K562 (cell line): Measurements from ENCODE around the gene CDK4. TPM values are rescaled to one million over a fixed set of nuclear protein-coding genes. Genes with fewer than 3 reads are reported as not detected.

Source experiments
- BCL6 ChIP-seq: fragments of 250-450 bp; sonication (Bioruptor Pico); IDR thresholded peaks from 2 replicates; pipeline ENCODE4 v1.4.0; 2020
- CBFA2T3 ChIP-seq: fragments of 450-650 bp; IDR thresholded peaks from 2 replicates; pipeline ENCODE4 v1.6.1; 2017
- DIDO1 ChIP-seq: fragments of 450-650 bp; IDR thresholded peaks from 2 replicates; pipeline ENCODE4 v1.6.1; 2016; ENCODE audit warnings: low read depth, missing biosample characterization, missing genetic modification characterization
- FOSL1 ChIP-seq: fragments of 200-800 bp; sonication (Bioruptor generic); conservative IDR thresholded peaks from 2 replicates; pipeline ENCODE4 v1.6.1; 2016; ENCODE audit warnings: missing genetic modification characterization, missing compliant biosample characterization
- FOXA3 ChIP-seq, 2 experiments: fragments of 450-650 bp in 1 of 2; sonication (generic) in 1 of 2; formaldehyde crosslinking; IDR thresholded peaks in 1 of 2; conservative IDR thresholded peaks in 1 of 2; 2 replicates each; pipeline versions ENCODE4 v1.4.0 to v1.8.0; 2020 to 2022; ENCODE audit warnings: mild to moderate bottlenecking in 2 of 2, missing genetic modification reagents in 1 of 2
- FOXO4 ChIP-seq: fragments of 450-650 bp; formaldehyde crosslinking; IDR thresholded peaks from 2 replicates; pipeline ENCODE4 v1.4.0; 2020; ENCODE audit warnings: mild to moderate bottlenecking, moderate library complexity
- ILK ChIP-seq: fragments of 450-650 bp; IDR thresholded peaks from 2 replicates; pipeline ENCODE4 v1.6.1; 2016; ENCODE audit warnings: missing genetic modification characterization, low read depth, mild to moderate bottlenecking, missing compliant biosample characterization, moderate library complexity, borderline replicate concordance
- KDM2B ChIP-seq: fragments of 250-450 bp; sonication (Bioruptor Pico); IDR thresholded peaks from 2 replicates; pipeline ENCODE4 v1.8.0; 2021; ENCODE audit warnings: mild to moderate bottlenecking, moderate library complexity
- KLF10 ChIP-seq: fragments of 250-450 bp; sonication (Bioruptor Pico); IDR thresholded peaks from 2 replicates; pipeline ENCODE4 v1.6.1; 2021; ENCODE audit warnings: matching md5 sums
- MCM3 ChIP-seq: fragments of 450-650 bp; IDR thresholded peaks from 2 replicates; pipeline ENCODE4 v1.6.1; 2016
- MED1 ChIP-seq: sonication (generic); formaldehyde crosslinking; IDR thresholded peaks from 2 replicates; pipeline ENCODE4 v1.8.1; 2023; ENCODE audit warnings: missing genetic modification reagents, borderline replicate concordance
- NUFIP1 ChIP-seq: fragments of 450-650 bp; IDR thresholded peaks from 2 replicates; pipeline ENCODE4 v1.6.1; 2018; ENCODE audit not compliant: partially characterized antibody
- PHF8 ChIP-seq: fragments of 200-600 bp; sonication (generic); IDR thresholded peaks from 2 replicates; pipeline ENCODE4 v1.6.1; 2012; ENCODE audit warnings: mixed run types, mild to moderate bottlenecking, inconsistent platforms, low read length, moderate library complexity, borderline replicate concordance
- PKNOX1 ChIP-seq: fragments of 450-650 bp; IDR thresholded peaks from 2 replicates; pipeline ENCODE4 v1.6.1; 2016
- PML ChIP-seq: IDR thresholded peaks from 2 replicates; pipeline ENCODE4 v1.6.1; 2012; ENCODE audit warnings: low read length, inconsistent platforms
- POLR2A ChIP-seq: fragments of 450-650 bp; conservative IDR thresholded peaks from 2 replicates; pipeline ENCODE4 v1.6.1; 2016
- POLR3A ChIP-seq: IDR thresholded peaks from 2 replicates; pipeline ENCODE4 v1.6.1; 2011; ENCODE audit warnings: borderline replicate concordance, mild to moderate bottlenecking, moderate library complexity; ENCODE audit not compliant: insufficient read length, insufficient read depth; ENCODE audit errors: extremely low read depth
- SPI1 ChIP-seq: IDR thresholded peaks from 2 replicates; pipeline ENCODE4 v1.6.1; 2011; ENCODE audit warnings: low read depth, low read length, control low read depth, borderline replicate concordance
- TAF9B ChIP-seq: fragments of 450-650 bp; IDR thresholded peaks from 2 replicates; pipeline ENCODE4 v1.6.1; 2018; ENCODE audit warnings: mild to moderate bottlenecking; ENCODE audit not compliant: partially characterized antibody
- TRIM25 ChIP-seq: fragments of 450-650 bp; IDR thresholded peaks from 2 replicates; pipeline ENCODE4 v1.7.0; 2016; ENCODE audit warnings: borderline replicate concordance
- ZBTB7A ChIP-seq: IDR thresholded peaks from 2 replicates; pipeline ENCODE4 v1.6.1; 2011; ENCODE audit warnings: low read depth, mild to moderate bottlenecking, low read length, moderate library complexity, borderline replicate concordance; ENCODE audit not compliant: control insufficient read depth
- ZKSCAN8 ChIP-seq: fragments of 200-800 bp; sonication (Bioruptor generic); IDR thresholded peaks from 2 replicates; pipeline ENCODE4 v1.6.1; 2016; ENCODE audit warnings: missing genetic modification characterization, missing compliant biosample characterization
- ZNF212 ChIP-seq: fragments of 450-650 bp; formaldehyde crosslinking; IDR thresholded peaks from 2 replicates; pipeline ENCODE4 v1.4.0; 2020; ENCODE audit warnings: mild to moderate bottlenecking
- ZNF224 ChIP-seq: sonication (generic); formaldehyde crosslinking; IDR thresholded peaks from 2 replicates; pipeline ENCODE4 v1.8.0; 2022; ENCODE audit warnings: mild to moderate bottlenecking, missing genetic modification reagents
- ZNF561 ChIP-seq: fragments of 450-650 bp; formaldehyde crosslinking; conservative IDR thresholded peaks from 2 replicates; pipeline ENCODE4 v1.4.0; 2020; ENCODE audit warnings: mild to moderate bottlenecking, moderate library complexity
- polyA plus RNA-seq, 8 experiments: library from polyadenylated mRNA; depleted of rRNA in 4 of 8; stranded (reverse) in 5 of 8; unstranded in 3 of 8; fragments of >200 nt; fragmentation: Nextera tagmentation in 2 of 8; fragmentation: Illumina TruSeq in 1 of 8; extraction: Ambion mirVana in 2 of 8; extraction: Trizol in 1 of 8; gene quantifications; 2 replicates each; pipeline versions ENCODE4 v1.2.1 to v1.2.3, GENCODE V29; 2011 to 2014; ENCODE audit warnings: inconsistent platforms in 1 of 8, missing spikeins in 1 of 8
- total RNA-seq, 7 experiments: library from RNA; depleted of rRNA in 6 of 7; stranded (reverse); fragments of >200 nt in 6 of 7; fragmentation: Illumina TruSeq in 2 of 7; extraction: Trizol in 2 of 7; gene quantifications; 2 replicates each; pipeline versions ENCODE4 v1.2.1 to v1.2.3, GENCODE V29; 2011 to 2021; ENCODE audit warnings: low replicate concordance in 1 of 7

The CDK4 gene
- total and polyA plus RNA-seq, 9 of the 15 experiments (the other 6 are each of a cell fraction or from before 2014, with no cell fraction given), result 37.8 to 436 (median 238) TPM

GRCh38 chr12:57751788-57752667 lies at the start of gene CDK4 (continued):
- TF ChIP-seq PKNOX1, result peak; percentile 84
- no peak for TF ChIP-seq MCM3
- peak; percentile 65; the same call in 1 of the 2 replicates for TF ChIP-seq DIDO1 (tag)
- peak; percentile 82 for TF ChIP-seq PHF8
- TF ChIP-seq POLR3A, result no peak
- TF ChIP-seq PML, result peak; percentile 71; the same call in 1 of the 2 replicates
- TF ChIP-seq CBFA2T3, result peak; percentile 52
- no peak for TF ChIP-seq KDM2B (CRISPR knock-in tag)
- peak; percentile 90 for TF ChIP-seq TAF9B
- no peak for TF ChIP-seq FOXA3 (CRISPR knock-in tag; conservative IDR thresholded peaks at IDR 0.05 in 1 of 2, IDR thresholded peaks at IDR 0.05 in 1 of 2)
- TF ChIP-seq POLR2A, result peak; percentile 90
- peak; percentile 77; the same call in 1 of the 2 replicates for TF ChIP-seq TRIM25
- TF ChIP-seq KLF10 (CRISPR knock-in tag), result no peak
- TF ChIP-seq NUFIP1, result peak; percentile 38
- TF ChIP-seq ZNF212 (CRISPR knock-in tag), result no peak
- no peak for TF ChIP-seq ZNF224 (CRISPR knock-in tag)
- peak; percentile 98 for TF ChIP-seq FOSL1 (tag)
- TF ChIP-seq ZNF561 (CRISPR knock-in tag), result no peak
- TF ChIP-seq ZBTB7A, result peak; percentile 83; the same call in 1 of the 2 replicates
- no peak for TF ChIP-seq FOXO4 (CRISPR knock-in tag)
- no peak for TF ChIP-seq SPI1
- TF ChIP-seq ILK (tag), result no peak
- no peak for TF ChIP-seq MED1 (CRISPR knock-in tag)
- no peak for TF ChIP-seq ZKSCAN8
- TF ChIP-seq BCL6 (CRISPR knock-in tag), result no peak
